GM12878 (cell line): ENCODE measurements around the gene BAG3. TPM values are rescaled to one million over a fixed set of nuclear protein-coding genes. Genes with fewer than 3 reads are reported as not detected.

Source experiments
- ATAC-seq: fragments of 200-7000 bp; cut with Tn5 transposase; 3 replicates; pipeline ENCODE4 v1.9.1; 2020; ENCODE audit warnings: mild to moderate bottlenecking, moderate library complexity
- BruUV-seq: library from RNA; stranded (reverse); fragments of 400-500 nt; replicated peaks from 2 replicates; lab custom pipeline; 2021; lab: Mats Ljungman, UMichigan
- CTCF ChIA-PET: fragments of 300-600 bp; sonication (Branson Sonifier 250); formaldehyde crosslinking; extraction: SDS; loops from one replicate; lab custom pipeline; 2021; ENCODE audit warnings: inconsistent platforms; lab: Yijun Ruan, JAX
- POLR2A ChIA-PET: fragments of 350-600 bp; formaldehyde crosslinking; extraction: SDS; loops from one replicate; lab custom pipeline; 2021; ENCODE audit warnings: inconsistent platforms; lab: Charles Lee
- RAD21 ChIA-PET: fragments of 300-600 bp; sonication (Branson Sonifier 250); formaldehyde crosslinking; loops from one replicate; lab custom pipeline; 2023; ENCODE audit warnings: antibody characterized with exemption; ENCODE audit not compliant: unreplicated experiment; lab: Charles Lee
- SMC1A ChIA-PET: fragments of 300-600 bp; sonication (Branson Sonifier 250); formaldehyde crosslinking; loops from one replicate; lab custom pipeline; 2023; ENCODE audit not compliant: unreplicated experiment, uncharacterized antibody; lab: Charles Lee
- DNase-seq: peaks from one replicate; pipeline ENCODE4 v3.0.0-alpha.2; 2011; ENCODE audit warnings: low read depth, low spot score
- FAIRE-seq: peaks from 3 replicates; lab custom pipeline; 2011; peaks lifted over from hg19 to GRCh38; lab: Jason Lieb, UNC
- H2AFZ ChIP-seq: 2 replicates; pipeline ENCODE4 v1.6.0; 2011; ENCODE audit warnings: low read depth, low read length, control low read depth; ENCODE audit not compliant: control insufficient read depth
- H3K27ac ChIP-seq: 2 replicates; pipeline ENCODE4 v1.5.1; 2011; ENCODE audit warnings: control low read depth; ENCODE audit not compliant: control insufficient read depth, insufficient read depth
- H3K27me3 ChIP-seq, 2 experiments: replicated peaks in 1 of 2; 2 replicates each; pipeline versions ENCODE4 v1.6.0 to v1.6.1; 2011; ENCODE audit warnings: low read length in 1 of 2; ENCODE audit not compliant: control insufficient read depth in 2 of 2, insufficient read depth in 2 of 2
- H3K36me3 ChIP-seq, 2 experiments: 2 replicates each; pipeline ENCODE4 v1.5.1; 2011; ENCODE audit warnings: low read length in 1 of 2; ENCODE audit not compliant: control insufficient read depth in 2 of 2, insufficient read depth in 2 of 2
- H3K4me1 ChIP-seq: 2 replicates; pipeline ENCODE4 v1.6.1; 2011; ENCODE audit warnings: mild to moderate bottlenecking, low read length, moderate library complexity, mixed read lengths; ENCODE audit not compliant: control insufficient read depth, insufficient read depth
- H3K4me2 ChIP-seq: 2 replicates; pipeline ENCODE4 v1.6.0; 2011; ENCODE audit warnings: control low read depth; ENCODE audit not compliant: control insufficient read depth, insufficient read depth
- H3K4me3 ChIP-seq: fragments of 200-600 bp; sonication (generic); 2 replicates; pipeline ENCODE4 v1.5.1; 2016
- H3K79me2 ChIP-seq: 2 replicates; pipeline ENCODE4 v1.6.0; 2011; ENCODE audit warnings: low read length; ENCODE audit not compliant: control insufficient read depth, insufficient read depth
- H3K9ac ChIP-seq: 2 replicates; pipeline ENCODE4 v1.8.0; 2011; ENCODE audit warnings: low read length, control low read depth, mixed read lengths; ENCODE audit not compliant: control insufficient read depth, insufficient read depth
- H3K9me3 ChIP-seq: replicated peaks from 3 replicates; pipeline ENCODE4 v1.5.1; 2011; ENCODE audit warnings: mild to moderate bottlenecking, low read length; ENCODE audit not compliant: control insufficient read depth, insufficient read depth
- H4K20me1 ChIP-seq: 2 replicates; pipeline ENCODE4 v1.6.0; 2011; ENCODE audit not compliant: control insufficient read depth, insufficient read depth
- CHD2 ChIP-seq: IDR thresholded peaks from 2 replicates; pipeline ENCODE4 v1.6.1; 2011; ENCODE audit warnings: low read depth, low read length, improper control_type of control experiment, borderline replicate concordance
- CREB1 ChIP-seq: IDR thresholded peaks from 2 replicates; pipeline ENCODE4 v1.6.1; 2012; ENCODE audit warnings: low read depth, mild to moderate bottlenecking, inconsistent platforms
- EP300 ChIP-seq, 2 experiments: fragments of 150-350 bp in 1 of 2; IDR thresholded peaks; 2 replicates each; pipeline ENCODE4 v1.6.1; 2011 to 2012; ENCODE audit warnings: low read depth in 2 of 2, low read length in 2 of 2, borderline replicate concordance in 1 of 2, improper control_type of control experiment in 1 of 2, inconsistent platforms in 1 of 2; ENCODE audit not compliant: control insufficient read depth in 1 of 2
- MTA2 ChIP-seq: fragments of 450-650 bp; IDR thresholded peaks from 2 replicates; pipeline ENCODE4 v1.6.1; 2016; ENCODE audit warnings: low read depth, mild to moderate bottlenecking, moderate library complexity
- NR2C2 ChIP-seq: IDR thresholded peaks from 2 replicates; pipeline ENCODE4 v1.6.1; 2011; ENCODE audit warnings: borderline replicate concordance, low read depth; ENCODE audit not compliant: control insufficient read depth, insufficient read length
- NRF1 ChIP-seq: conservative IDR thresholded peaks from 2 replicates; pipeline ENCODE4 v1.6.1; 2011; ENCODE audit warnings: mild to moderate bottlenecking, low read depth, low read length, improper control_type of control experiment
- PAX8 ChIP-seq: fragments of 450-650 bp; IDR thresholded peaks from 2 replicates; pipeline ENCODE4 v1.6.1; 2017; ENCODE audit warnings: mild to moderate bottlenecking, moderate library complexity
- SP1 ChIP-seq: IDR thresholded peaks from one replicate; pipeline ENCODE4 v1.6.1; 2011; ENCODE audit warnings: low read depth, low read length
- TARDBP ChIP-seq: IDR thresholded peaks from 2 replicates; pipeline ENCODE4 v1.6.1; 2016; ENCODE audit warnings: borderline replicate concordance
- TCF3 ChIP-seq: IDR thresholded peaks from 2 replicates; pipeline ENCODE4 v1.6.1; 2012; ENCODE audit warnings: low read depth, mild to moderate bottlenecking, low read length, borderline replicate concordance; ENCODE audit not compliant: insufficient read depth
- TCF7 ChIP-seq: IDR thresholded peaks from 2 replicates; pipeline ENCODE4 v1.6.1; 2014; ENCODE audit warnings: antibody characterized with exemption, borderline replicate concordance
- ZNF384 ChIP-seq: IDR thresholded peaks from 2 replicates; pipeline ENCODE4 v1.6.1; 2012; ENCODE audit warnings: low read depth, mild to moderate bottlenecking, low read length, improper control_type of control experiment, borderline replicate concordance
- WGBS: methylation state at CpG from one replicate; pipeline ENCODE4 v1.1.6; 2016; ENCODE audit warnings: low lambda C conversion rate; ENCODE audit not compliant: insufficient replicate concordance, insufficient coverage; ENCODE audit errors: missing lambda C conversion rate; 5-methylcytosine and 5-hydroxymethylcytosine counted together
- in situ Hi-C: fragments of 300-500 bp; cut with MboI; formaldehyde crosslinking; loops from 9 replicates; pipeline ENCODE4 v1.14.3; 2018; ENCODE audit warnings: mixed read lengths
- intact Hi-C: fragments of 100-400 bp; cut with micrococcal nuclease; formaldehyde crosslinking; loops from one replicate; pipeline ENCODE4 v1.14.2; 2022; ENCODE audit not compliant: unreplicated experiment
- polyA plus RNA-seq, 11 experiments: library from polyadenylated mRNA; depleted of rRNA in 4 of 11; unstranded in 6 of 11; stranded (reverse) in 5 of 11; fragments of >200 nt; fragmentation: Nextera tagmentation in 4 of 11; fragmentation: Illumina TruSeq in 1 of 11; extraction: Ambion mirVana in 4 of 11; extraction: Trizol in 1 of 11; gene quantifications; 1 replicate in 1 of 11; 2 replicates in 10 of 11; pipeline versions ENCODE4 v1.2.1 to v1.2.3, GENCODE V29; 2011 to 2016; ENCODE audit warnings: inconsistent platforms in 2 of 11, missing spikeins in 2 of 11, low read depth in 1 of 11
- total RNA-seq, 4 experiments: library from RNA; depleted of rRNA in 3 of 4; stranded (reverse); fragments of >200 nt in 3 of 4; fragmentation: Illumina TruSeq in 1 of 4; extraction: Trizol in 1 of 4; gene quantifications; 2 replicates each; pipeline versions ENCODE4 v1.2.1 to v1.2.3, GENCODE V29; 2013 to 2021
- TF ChIP-seq, protein P1 (sequence below): fragments of 150-350 bp; IDR thresholded peaks from 2 replicates; pipeline ENCODE4 v1.6.1; 2014; ENCODE audit warnings: mild to moderate bottlenecking, low read depth, low read length
- TF ChIP-seq, protein P2 (sequence below): fragments of 450-650 bp; IDR thresholded peaks from 2 replicates; pipeline ENCODE4 v1.6.1; 2018; ENCODE audit warnings: mild to moderate bottlenecking, low read depth, moderate library complexity; ENCODE audit not compliant: partially characterized antibody

BAG3 gene
- total and polyA plus RNA-seq, 10 of the 15 experiments (the other 5 are each of a cell fraction or from before 2014, with no cell fraction given) = 0.71 to 14.1 (median 4.3) TPM

DNA sequence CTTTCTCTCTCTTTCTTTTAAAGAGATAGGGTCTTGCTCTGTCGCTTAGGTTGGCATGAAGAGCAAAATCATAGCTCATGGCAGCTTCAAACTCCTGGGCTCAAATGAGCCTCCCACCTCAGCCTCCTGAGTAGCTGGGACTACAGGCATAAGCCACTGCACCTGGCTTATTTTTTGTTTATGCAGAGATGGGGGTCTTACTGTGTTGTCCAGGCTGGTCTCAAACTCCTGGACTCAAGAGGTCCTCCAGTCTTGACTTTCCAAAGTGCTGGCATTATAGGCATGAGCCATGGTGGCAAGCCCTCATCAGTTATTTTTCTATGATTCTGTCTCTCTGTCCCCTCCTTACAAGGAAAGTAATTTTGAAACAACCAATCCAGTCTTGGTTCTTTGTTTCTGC lies 1.1 kb upstream of the BAG3 start:
- FAIRE-seq = no peak
- Histone ChIP-seq H2AFZ (no peak overlapping the region), H3K4me1 (no peaks in the 10 kb centered on the region), H4K20me1 (no peaks in the 10 kb centered on the region), H3K27ac (no peak overlapping the region), H3K9me3 (no peaks in the 10 kb centered on the region; the same call in 2 of the 3 replicates), H3K36me3 (no peaks in the 10 kb centered on the region), H3K9ac (no peak overlapping the region), H3K27me3 (no peaks in the 10 kb centered on the region), H3K4me3 (peak overlapping the region; percentile 90; the same call in 1 of the 2 replicates), H3K79me2 (no peaks in the 10 kb centered on the region), H3K4me2 (peak overlapping the region; percentile 91; the same call in 1 of the 2 replicates)
- ChIA-PET RAD21 (interaction anchor here (1.1 kb wide), 1 partner anchor 161 kb away, joined by 3 read pairs; no protein-coding TSS in a partner anchor), POLR2A (interaction anchor here (1.4 to 1.6 kb wide), 2 partner anchors 52 to 76 kb away, joined by 3 to 4 read pairs; partner anchors contain the start of gene INPP5F), SMC1A (interaction anchor here (1.0 to 1.6 kb wide), 5 partner anchors 9 to 210 kb away, joined by 3 to 4 read pairs (median 3); no protein-coding TSS in a partner anchor), CTCF (interaction anchor here (0.6 to 1.6 kb wide), 3 partner anchors 66 to 180 kb away, joined by 3 to 5 read pairs (median 3); no protein-coding TSS in a partner anchor)
- intact Hi-C loops (loop anchor here (5.0 kb wide), 1 partner anchor 443 kb away; the partner anchor contains the start of gene GRK5), in situ Hi-C loops (no loop called here)
- 92% methylated on average over 1 of the region's 1 CpG for WGBS
- no peak for ATAC-seq
- BruUV-seq = no TSS peak
- DNase-seq = no peak
- TF ChIP-seq SP1 = no peak
- TF ChIP-seq MTA2 = no peak
- no peak for TF ChIP-seq NR2C2
- no peak for TF ChIP-seq NRF1
- no peak for TF ChIP-seq TCF7
- TF ChIP-seq, protein P1, sequence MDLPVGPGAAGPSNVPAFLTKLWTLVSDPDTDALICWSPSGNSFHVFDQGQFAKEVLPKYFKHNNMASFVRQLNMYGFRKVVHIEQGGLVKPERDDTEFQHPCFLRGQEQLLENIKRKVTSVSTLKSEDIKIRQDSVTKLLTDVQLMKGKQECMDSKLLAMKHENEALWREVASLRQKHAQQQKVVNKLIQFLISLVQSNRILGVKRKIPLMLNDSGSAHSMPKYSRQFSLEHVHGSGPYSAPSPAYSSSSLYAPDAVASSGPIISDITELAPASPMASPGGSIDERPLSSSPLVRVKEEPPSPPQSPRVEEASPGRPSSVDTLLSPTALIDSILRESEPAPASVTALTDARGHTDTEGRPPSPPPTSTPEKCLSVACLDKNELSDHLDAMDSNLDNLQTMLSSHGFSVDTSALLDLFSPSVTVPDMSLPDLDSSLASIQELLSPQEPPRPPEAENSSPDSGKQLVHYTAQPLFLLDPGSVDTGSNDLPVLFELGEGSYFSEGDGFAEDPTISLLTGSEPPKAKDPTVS = no peak
- TF ChIP-seq, protein P2, sequence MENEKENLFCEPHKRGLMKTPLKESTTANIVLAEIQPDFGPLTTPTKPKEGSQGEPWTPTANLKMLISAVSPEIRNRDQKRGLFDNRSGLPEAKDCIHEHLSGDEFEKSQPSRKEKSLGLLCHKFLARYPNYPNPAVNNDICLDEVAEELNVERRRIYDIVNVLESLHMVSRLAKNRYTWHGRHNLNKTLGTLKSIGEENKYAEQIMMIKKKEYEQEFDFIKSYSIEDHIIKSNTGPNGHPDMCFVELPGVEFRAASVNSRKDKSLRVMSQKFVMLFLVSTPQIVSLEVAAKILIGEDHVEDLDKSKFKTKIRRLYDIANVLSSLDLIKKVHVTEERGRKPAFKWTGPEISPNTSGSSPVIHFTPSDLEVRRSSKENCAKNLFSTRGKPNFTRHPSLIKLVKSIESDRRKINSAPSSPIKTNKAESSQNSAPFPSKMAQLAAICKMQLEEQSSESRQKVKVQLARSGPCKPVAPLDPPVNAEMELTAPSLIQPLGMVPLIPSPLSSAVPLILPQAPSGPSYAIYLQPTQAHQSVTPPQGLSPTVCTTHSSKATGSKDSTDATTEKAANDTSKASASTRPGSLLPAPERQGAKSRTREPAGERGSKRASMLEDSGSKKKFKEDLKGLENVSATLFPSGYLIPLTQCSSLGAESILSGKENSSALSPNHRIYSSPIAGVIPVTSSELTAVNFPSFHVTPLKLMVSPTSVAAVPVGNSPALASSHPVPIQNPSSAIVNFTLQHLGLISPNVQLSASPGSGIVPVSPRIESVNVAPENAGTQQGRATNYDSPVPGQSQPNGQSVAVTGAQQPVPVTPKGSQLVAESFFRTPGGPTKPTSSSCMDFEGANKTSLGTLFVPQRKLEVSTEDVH = no peak
- TF ChIP-seq PAX8 = no peak
- no peak for TF ChIP-seq ZNF384
- TF ChIP-seq EP300 (IDR thresholded peaks at IDR 0.05; ENCODE audit: borderline replicate concordance in 1 of 2, control insufficient read depth in 1 of 2, low read depth in 2 of 2, low read length in 2 of 2) = no peak
- no peak for TF ChIP-seq CREB1
- no peak for TF ChIP-seq CHD2
- TF ChIP-seq TARDBP = no peak
- no peak for TF ChIP-seq TCF3
